GM06990 (cell line): ENCODE results near the gene CCDC77.

Experiments
- DNase-seq: peaks from one replicate; pipeline ENCODE4 v3.0.0-alpha.2; 2011; ENCODE audit not compliant: insufficient read length; ENCODE audit errors: extremely low read depth
- H3K27me3 ChIP-seq: replicated peaks from 2 replicates; pipeline ENCODE4 v1.6.0; 2011; ENCODE audit warnings: low read length; ENCODE audit not compliant: control insufficient read depth, insufficient read depth
- H3K36me3 ChIP-seq: 2 replicates; pipeline ENCODE4 v1.5.1; 2011; ENCODE audit warnings: low read length; ENCODE audit not compliant: control insufficient read depth, insufficient read depth
- H3K4me3 ChIP-seq: replicated peaks from 2 replicates; pipeline ENCODE4 v1.5.1; 2011; ENCODE audit warnings: low read depth, mild to moderate bottlenecking, control low read depth, low read length
- CTCF ChIP-seq: IDR thresholded peaks from 2 replicates; pipeline ENCODE4 v1.5.1; 2011; ENCODE audit warnings: low read length, control low read depth, mild to moderate bottlenecking, inconsistent platforms; ENCODE audit not compliant: insufficient read depth, poor library complexity, severe bottlenecking

Gene CCDC77

DNA sequence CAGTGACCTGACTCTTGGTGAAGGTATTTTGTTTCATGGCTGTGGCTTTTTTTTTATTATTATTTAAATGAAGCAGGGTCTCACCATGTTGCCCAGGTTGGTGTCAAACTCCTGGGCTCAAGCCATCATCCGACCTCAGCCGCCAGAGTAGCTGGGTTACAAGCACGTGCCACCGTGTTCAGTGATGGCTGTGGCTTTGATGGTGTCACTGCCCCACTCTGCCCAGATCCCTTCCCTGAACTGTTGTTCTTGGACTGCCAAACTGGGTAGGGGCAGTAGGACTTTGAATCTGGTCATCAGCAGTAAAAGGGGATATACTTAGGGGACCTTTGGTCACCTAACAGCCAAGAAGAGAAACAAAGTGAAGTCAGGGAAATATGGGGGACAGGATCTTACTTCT lies 77.7 kb downstream of the CCDC77 start:
- TF ChIP-seq CTCF, result no peak
- no peak for DNase-seq
- Histone ChIP-seq H3K4me3 (no peak overlapping the region), H3K27me3 (peaks cover 2% of the 10 kb centered on the region), H3K36me3 (no peaks in the 10 kb centered on the region)

DNA sequence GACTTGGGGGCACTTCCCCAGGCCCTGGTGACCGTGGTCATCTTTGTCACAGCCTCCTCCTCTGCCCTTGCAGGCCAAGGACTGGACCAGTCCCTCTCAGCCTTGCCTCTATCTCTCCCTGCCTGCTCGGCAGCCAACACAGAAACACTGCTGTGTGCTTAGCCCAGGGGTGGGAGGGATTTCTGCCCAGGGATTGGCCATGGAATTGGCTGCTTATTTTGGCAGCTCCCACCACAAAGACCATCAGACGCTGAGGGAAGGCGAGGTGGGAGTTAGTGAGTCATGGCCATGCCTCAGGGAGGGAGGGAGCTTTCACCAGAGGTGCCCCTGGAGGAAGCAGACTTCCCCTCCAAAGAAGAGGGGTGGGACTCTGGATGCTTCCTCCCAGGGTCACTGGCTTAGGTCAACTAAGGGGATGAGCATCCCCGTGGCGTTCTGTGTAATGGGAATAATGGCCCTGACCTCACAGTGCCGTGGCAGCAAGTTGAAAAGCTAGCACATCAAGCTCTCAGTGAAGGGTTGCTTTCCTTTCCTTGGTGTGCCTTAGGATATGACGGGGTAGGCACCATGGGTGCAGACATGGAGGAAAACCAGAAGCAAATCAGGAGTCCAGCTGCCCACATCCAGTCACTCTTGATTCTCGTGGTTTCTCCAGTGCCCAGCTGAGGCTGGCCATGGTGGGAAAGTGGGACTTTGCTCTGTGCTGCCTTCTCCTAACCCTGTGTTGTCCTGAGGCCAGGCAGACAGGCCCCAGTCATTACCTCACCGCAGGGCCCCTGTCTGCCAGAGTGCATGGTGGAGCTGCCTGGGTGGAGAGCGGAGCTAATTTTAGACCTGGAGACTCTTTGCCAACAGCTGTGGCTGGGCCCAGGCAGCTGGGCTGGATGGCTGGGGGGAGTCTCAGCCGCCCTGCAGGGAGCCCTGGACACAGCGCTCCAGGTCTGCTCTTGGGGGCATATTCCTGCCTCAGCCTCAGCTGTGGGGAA lies 79.7 kb downstream of the CCDC77 start:
- TF ChIP-seq CTCF, result no peak
- Histone ChIP-seq H3K27me3 (no peaks in the 10 kb centered on the region; the same call in none of the 2 replicates), H3K4me3 (no peak overlapping the region), H3K36me3 (no peaks in the 10 kb centered on the region)
- no peak for DNase-seq

GRCh38 chr12:482061-482460 lies 80.6 kb downstream of the CCDC77 start:
- Histone ChIP-seq H3K27me3 (no peaks in the 10 kb centered on the region; the same call in none of the 2 replicates), H3K4me3 (no peak overlapping the region), H3K36me3 (no peaks in the 10 kb centered on the region)
- no peak for TF ChIP-seq CTCF
- no peak for DNase-seq

GRCh38 chr12:484096-484495 lies 82.7 kb downstream of the CCDC77 start:
- Histone ChIP-seq H3K27me3 (no peaks in the 10 kb centered on the region; the same call in none of the 2 replicates), H3K4me3 (no peak overlapping the region), H3K36me3 (no peaks in the 10 kb centered on the region)
- DNase-seq, result no peak
- no peak for TF ChIP-seq CTCF

DNA sequence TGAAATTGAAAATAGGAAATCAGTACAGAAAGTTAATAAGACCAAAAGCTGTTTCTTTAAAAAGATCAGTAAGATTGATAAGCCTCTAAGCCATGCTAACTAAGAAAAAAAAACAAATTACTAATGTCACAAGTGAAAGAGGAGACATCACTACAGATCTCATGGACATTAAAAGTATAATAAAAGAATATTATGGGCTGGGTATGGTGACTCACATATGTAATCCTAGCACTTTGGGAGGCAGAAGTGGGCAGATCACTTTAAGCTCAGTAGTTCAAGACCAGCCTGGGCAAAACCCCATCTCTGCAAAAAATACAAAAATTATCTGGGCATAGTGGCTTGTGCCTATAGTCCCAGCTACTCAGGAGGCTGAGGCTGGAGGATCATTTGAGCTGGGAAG lies 88.8 kb downstream of the CCDC77 start:
- H3K27me3 ChIP-seq, result no peaks in the 10 kb centered on the region; the same call in 1 of the 2 replicates
- DNase-seq, result no peak
- TF ChIP-seq CTCF, result no peak
- H3K4me3 ChIP-seq, result no peak overlapping the region
- H3K36me3 ChIP-seq, result no peaks in the 10 kb centered on the region
